ENCODE data around the gene PHKA1.
"Not testable (repeated sequence)": the region's sequence is repeated elsewhere in the genome, so short reads cannot be mapped to it uniquely, and the experiment has no call there.

Gene PHKA1

GRCh38 chrX:72713599-72714477, at the start of gene PHKA1:
Gene PHKA1, minus strand, starts transcription at chrX:72714306. Its CDS starts 426 bp downstream, at chrX:72713880.
- in situ Hi-C loops (cut with MboI; ENCODE audit: low sequenced_read_pairs), result not testable (repeated sequence)

GRCh38 chrX:72760454-72760853, 46.3 kb upstream of the PHKA1 start:
- in situ Hi-C loops (cut with MboI; ENCODE audit: low sequenced_read_pairs), result not testable (repeated sequence)

DNA sequence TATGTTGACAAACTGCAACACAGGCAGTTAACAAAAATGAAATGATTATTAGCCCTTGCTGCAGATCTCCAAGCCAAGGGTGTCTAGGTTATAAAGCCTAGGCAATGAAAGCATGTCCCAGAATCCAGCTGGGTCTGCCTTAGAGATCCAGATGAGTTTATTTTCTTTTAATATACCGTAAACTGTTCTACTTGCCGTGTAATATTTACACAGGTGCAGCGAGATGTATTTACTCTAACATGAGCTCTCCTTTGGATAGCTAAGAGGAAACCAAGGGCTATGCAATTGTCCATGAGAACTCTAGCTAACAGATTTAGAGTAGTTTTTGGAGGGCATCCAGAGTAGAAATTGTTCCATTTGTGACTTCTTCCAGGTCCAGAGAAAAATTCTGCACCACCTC, 34.4 kb upstream of the PHKA1 start:
- in situ Hi-C loops (cut with MboI; ENCODE audit: low sequenced_read_pairs), result not testable (repeated sequence)

DNA sequence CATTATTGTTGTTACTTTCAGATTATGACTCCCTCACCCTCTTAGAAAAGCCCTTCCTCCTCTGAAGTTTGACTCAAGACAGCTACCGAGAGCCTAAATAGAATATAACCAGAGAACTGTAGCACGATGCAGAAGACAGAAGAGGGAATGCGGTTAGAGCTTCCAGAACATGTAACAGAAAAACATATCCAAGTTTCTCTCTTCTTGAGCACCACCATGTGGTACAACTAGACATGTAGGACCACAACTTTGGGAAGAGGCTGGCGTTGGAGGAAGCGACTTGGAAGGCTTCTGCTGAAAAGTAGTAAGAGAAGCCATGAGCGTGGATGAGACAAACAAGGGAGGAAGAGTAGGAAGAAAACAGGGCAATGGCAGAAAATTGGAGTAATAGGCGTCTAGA, 31.4 kb upstream of the PHKA1 start:
- in situ Hi-C loops (cut with MboI; ENCODE audit: low sequenced_read_pairs), result not testable (repeated sequence)

- in situ Hi-C loops (cut with MboI; ENCODE audit: low sequenced_read_pairs), result no loop called here
These were observed 21.5 kb upstream of the PHKA1 start for GRCh38 chrX:72735561-72735960.

- in situ Hi-C loops (cut with MboI; ENCODE audit: low sequenced_read_pairs), result not testable (repeated sequence)
These were observed 19.5 kb upstream of the PHKA1 start for GRCh38 chrX:72733636-72734035.

GRCh38 chrX:72727846-72728245, 13.7 kb upstream of the PHKA1 start:
- in situ Hi-C loops (cut with MboI; ENCODE audit: low sequenced_read_pairs), result no loop called here

DNA sequence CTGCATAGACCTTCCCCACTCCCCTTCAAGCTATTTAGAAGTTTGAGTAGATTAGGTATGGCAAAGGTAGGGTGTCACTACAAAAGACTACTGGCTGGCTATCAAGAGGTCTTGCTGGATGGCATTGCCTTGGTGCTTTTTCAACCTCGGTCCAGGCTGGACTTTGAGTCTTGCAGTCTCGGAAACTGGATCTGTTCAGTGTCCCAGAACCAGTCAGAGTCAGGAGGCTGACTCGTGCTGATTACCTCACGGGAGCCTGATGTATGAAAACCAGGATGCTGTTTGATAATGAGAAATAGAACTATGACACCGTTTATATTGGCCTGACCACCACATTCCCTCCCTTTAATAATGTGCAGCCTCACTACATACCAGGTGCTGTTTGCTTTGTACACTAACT, 2.7 kb upstream of the PHKA1 start:
- in situ Hi-C loops (cut with MboI; ENCODE audit: low sequenced_read_pairs), result no loop called here

DNA sequence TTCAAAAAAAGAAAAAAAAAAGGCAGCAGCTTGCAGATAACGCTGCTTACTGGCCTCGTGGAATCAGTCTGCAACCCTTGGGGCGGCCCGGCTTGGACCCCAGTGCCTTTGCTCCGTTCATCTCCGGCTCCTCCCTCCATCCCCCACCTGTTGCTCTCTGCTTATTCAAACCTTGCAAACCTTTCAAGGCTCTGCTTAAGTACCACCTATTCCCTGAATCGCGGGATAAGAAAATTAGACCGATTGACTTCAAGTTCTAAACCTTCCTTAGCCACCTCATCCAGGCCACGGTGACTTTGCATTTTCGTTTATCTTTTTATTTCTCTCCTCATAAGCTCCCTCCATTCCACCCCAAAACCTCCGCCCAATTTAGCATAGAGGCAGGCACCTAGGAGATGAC, 1.4 kb upstream of the PHKA1 start:
- in situ Hi-C loops (cut with MboI; ENCODE audit: low sequenced_read_pairs), result no loop called here

GRCh38 chrX:72714478-72714916, 391 bp upstream of the PHKA1 start:
- in situ Hi-C loops (cut with MboI; ENCODE audit: low sequenced_read_pairs), result no loop called here

GRCh38 chrX:72713130-72713529, 976 bp downstream of the PHKA1 start:
- in situ Hi-C loops (cut with MboI; ENCODE audit: low sequenced_read_pairs), result no loop called here

- in situ Hi-C loops (cut with MboI; ENCODE audit: low sequenced_read_pairs), result no loop called here
These were observed 1.9 kb downstream of the PHKA1 start for GRCh38 chrX:72712094-72712755.

GRCh38 chrX:72705814-72706213, 8.3 kb downstream of the PHKA1 start:
- in situ Hi-C loops (cut with MboI; ENCODE audit: low sequenced_read_pairs), result no loop called here

DNA sequence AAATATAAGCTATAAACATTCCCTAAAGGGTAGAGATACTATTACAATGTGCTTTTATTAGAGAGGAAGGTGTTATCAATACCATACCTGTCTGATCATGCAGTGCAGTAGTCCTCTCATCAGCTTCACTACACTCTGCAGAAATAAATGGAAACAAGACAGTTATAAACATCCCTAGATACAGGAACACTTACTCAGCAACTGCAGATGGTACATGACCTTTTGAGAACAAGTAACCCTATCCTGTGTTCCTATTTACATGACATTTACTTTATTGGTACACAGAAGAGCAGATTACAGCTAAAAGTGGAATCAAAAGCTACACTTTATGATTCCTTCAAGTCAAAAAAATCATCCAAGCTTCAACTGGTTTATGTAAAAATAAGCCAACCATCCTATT, 9.0 kb downstream of the PHKA1 start:
- in situ Hi-C loops (cut with MboI; ENCODE audit: low sequenced_read_pairs), result no loop called here

- in situ Hi-C loops (cut with MboI; ENCODE audit: low sequenced_read_pairs), result no loop called here
These were observed 19.9 kb downstream of the PHKA1 start for GRCh38 chrX:72694170-72694569.

- in situ Hi-C loops (cut with MboI; ENCODE audit: low sequenced_read_pairs), result no loop called here
These were observed 20.6 kb downstream of the PHKA1 start for GRCh38 chrX:72693477-72693876.

- in situ Hi-C loops (cut with MboI; ENCODE audit: low sequenced_read_pairs), result no loop called here
These were observed 26.7 kb downstream of the PHKA1 start for GRCh38 chrX:72687396-72687795.

- in situ Hi-C loops (cut with MboI; ENCODE audit: low sequenced_read_pairs), result no loop called here
These were observed 28.2 kb downstream of the PHKA1 start for GRCh38 chrX:72685810-72686456.

DNA sequence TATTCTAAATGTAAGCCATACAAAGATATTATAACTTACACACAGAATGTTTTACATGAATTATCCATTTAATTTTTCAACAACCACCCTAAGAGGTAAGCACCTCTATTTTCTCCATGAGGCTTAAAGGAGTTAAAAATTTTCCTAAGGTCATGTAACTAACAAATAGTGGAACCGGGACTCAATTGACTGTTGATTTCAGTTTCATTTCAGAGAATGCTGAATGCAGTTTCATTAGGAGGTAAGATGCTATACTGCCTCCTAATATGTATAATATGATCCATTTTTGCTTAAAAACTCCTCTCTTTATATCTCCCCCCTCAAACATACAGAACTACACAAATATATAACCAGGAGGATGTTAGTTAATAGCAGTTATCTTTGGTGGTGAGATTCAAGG, 29.1 kb downstream of the PHKA1 start:
- in situ Hi-C loops (cut with MboI; ENCODE audit: low sequenced_read_pairs), result no loop called here

DNA sequence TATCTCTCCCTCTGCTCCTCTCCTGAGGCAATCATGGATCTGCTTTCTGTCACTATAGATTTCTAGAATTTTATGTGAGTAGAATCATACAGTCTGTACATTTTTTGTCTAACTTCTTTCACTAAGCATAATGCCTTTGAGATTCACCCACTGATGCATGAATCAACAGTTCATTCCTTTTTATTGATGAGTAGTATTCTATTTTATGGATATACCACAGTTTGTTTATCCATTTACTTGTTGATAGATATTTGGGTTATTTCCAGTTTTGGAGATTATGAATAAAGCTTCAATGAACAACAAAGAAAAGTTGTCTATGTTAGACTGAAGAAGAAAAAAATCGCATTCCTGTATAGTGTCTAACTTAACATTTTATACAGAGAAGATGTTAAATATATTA, 30.5 kb downstream of the PHKA1 start:
- in situ Hi-C loops (cut with MboI; ENCODE audit: low sequenced_read_pairs), result no loop called here

DNA sequence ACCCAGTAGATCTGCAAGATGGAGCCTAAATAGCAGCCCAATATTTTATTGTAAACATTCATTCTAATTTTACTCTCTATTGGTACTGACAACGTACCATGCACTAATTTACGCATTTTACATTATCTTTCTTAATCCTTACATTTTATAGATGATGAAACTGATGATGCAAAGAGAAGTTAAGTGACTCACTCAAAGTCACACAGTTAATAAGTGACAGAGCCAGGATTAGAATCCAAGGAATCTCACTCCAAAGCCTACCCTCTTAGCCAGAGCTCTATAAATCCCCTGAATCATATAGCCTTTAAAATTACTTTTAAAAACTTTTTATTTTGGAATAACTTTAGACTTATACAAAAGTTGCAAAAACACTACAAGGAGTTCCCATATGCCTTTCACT, 37.6 kb downstream of the PHKA1 start:
- in situ Hi-C loops (cut with MboI; ENCODE audit: low sequenced_read_pairs), result no loop called here

DNA sequence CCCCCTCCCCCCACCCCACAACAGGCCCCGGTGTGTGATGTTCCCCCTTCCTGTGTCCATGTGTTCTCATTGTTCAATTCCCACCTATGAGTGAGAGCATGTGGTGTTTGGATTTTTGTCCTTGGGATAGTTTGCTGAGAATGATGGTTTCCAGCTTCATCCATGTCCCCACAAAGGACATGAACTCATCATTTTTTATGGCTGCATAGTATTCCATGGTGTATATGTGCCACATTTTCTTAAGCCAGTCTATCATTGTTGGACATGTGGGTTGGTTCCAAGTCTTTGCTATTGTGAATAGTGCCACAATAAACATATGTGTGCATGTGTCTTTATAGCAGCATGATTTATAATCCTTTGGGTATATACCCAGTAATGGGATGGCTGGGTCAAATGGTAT, 40.2 kb downstream of the PHKA1 start:
- in situ Hi-C loops (cut with MboI; ENCODE audit: low sequenced_read_pairs), result not testable (repeated sequence)
